ES-I3 (cell line): ENCODE measurements around the gene VAPA.

Experiments used
- H3K36me3 ChIP-seq: 2 replicates; pipeline ENCODE4 v1.6.1; 2013; ENCODE audit warnings: mild to moderate bottlenecking, low read length, control low read depth, moderate library complexity; ENCODE audit not compliant: insufficient read depth
- H3K4me1 ChIP-seq: 2 replicates; pipeline ENCODE4 v1.6.1; 2013; ENCODE audit warnings: mild to moderate bottlenecking, control low read depth, low read length; ENCODE audit not compliant: insufficient read depth
- H3K9ac ChIP-seq: 2 replicates; pipeline ENCODE4 v1.6.1; 2013; ENCODE audit warnings: low read depth, mild to moderate bottlenecking, low read length, moderate library complexity
- H3K9me3 ChIP-seq: 2 replicates; pipeline ENCODE4 v1.6.1; 2013; ENCODE audit warnings: mild to moderate bottlenecking, low read length, moderate library complexity; ENCODE audit not compliant: control insufficient read depth, insufficient read depth

The VAPA gene

DNA sequence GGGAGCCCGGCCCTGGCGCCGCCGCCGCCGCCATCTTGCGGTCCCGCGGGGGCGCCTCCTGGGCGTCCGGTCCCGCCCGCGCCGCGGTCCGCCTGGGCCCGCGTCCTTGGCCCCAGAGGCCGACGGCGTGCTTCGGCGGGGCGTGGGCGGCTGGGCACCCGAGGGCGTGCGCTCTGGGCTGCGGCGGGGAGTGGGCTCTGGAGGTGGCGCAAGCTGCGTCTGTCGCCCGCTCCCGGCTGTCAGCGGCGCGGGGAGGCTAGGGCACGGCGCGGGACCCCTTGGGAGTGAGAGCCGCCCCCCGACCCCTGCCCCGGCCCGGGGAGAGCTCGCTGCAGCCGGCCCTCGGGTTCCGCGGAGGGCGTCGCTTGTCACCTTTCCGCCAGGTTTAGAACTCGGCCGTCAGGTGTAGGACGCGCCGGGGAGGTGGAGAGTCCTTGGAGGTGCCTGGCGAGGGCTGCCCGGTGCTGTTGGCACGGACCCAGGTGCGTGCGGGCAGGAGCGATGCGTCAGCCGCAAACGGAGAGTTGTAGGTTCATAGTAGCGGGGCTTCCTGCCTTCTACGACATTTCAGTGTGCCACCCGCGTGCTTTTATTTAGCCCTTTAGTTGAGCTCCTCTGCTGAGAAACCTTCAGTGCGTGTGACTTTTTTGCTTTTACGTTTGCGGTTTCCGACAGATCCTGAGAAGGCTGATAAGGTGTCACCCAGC is 921 bp downstream of the VAPA start:
- Histone ChIP-seq H3K9ac (peak overlapping the region; percentile 74), H3K9me3 (no peaks in the 10 kb centered on the region), H3K36me3 (no peaks in the 10 kb centered on the region), H3K4me1 (peaks cover 21% of the 10 kb centered on the region)

- Histone ChIP-seq H3K4me1 (peaks cover 24% of the 10 kb centered on the region), H3K9me3 (no peaks in the 10 kb centered on the region), H3K36me3 (no peaks in the 10 kb centered on the region), H3K9ac (peak overlapping the region; percentile 74)
Measured at GRCh38 chr18:9915291-9916076, 1.7 kb downstream of the VAPA start.

DNA sequence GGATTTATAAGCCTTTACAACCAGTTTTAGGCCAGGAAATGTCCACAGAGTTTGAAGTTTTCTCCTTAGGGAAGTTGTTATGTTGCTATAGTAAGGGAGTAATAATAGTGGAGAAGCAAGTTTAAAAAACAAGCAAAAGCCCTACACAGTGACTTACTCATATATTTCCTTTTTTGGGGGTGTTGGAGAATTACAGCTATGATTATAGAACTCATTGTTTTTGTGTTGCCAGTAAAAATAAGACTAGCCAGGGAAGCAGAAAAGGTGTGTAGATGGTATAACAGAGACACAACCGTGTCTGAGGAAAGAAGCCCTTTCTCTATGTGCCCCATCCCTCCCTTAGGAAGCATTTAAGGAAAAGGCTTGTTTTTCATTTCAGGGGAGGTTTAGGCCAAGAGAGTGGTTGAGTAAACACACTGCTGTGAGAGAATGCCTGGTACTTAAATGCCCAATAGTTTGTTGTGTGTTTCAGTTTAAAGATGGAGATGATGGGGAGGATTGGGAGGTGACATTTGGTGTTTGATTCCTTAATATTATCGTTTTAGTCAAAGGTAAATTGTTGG is 2.3 kb downstream of the VAPA start:
- no peaks in the 10 kb centered on the region for H3K36me3 ChIP-seq
- H3K9me3 ChIP-seq = no peaks in the 10 kb centered on the region
- peak overlapping the region; percentile 37; the same call in 1 of the 2 replicates for H3K9ac ChIP-seq
- peaks cover 31% of the 10 kb centered on the region for H3K4me1 ChIP-seq

DNA sequence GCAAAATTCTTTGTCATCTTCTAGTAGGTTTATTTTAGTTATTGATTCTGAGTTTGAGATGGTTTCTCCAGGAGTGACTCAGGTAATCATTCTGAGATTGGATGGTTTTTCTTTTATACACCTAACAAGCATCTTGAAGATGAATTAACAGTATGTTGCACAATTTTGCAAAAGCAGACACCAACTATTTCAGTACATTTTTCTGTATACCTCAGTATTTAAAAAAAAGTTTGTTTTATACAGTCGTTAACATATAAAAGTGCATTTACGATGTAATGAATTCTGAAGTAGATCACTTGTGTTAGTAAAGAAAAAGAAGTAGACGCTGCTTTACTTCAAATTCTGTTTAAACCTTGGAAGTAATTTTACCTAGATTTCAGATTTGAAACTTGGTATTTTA is 3.0 kb downstream of the VAPA start:
- H3K9me3 ChIP-seq = no peaks in the 10 kb centered on the region
- H3K4me1 ChIP-seq = peaks cover 35% of the 10 kb centered on the region
- no peaks in the 10 kb centered on the region for H3K36me3 ChIP-seq
- H3K9ac ChIP-seq = no peak overlapping the region

DNA sequence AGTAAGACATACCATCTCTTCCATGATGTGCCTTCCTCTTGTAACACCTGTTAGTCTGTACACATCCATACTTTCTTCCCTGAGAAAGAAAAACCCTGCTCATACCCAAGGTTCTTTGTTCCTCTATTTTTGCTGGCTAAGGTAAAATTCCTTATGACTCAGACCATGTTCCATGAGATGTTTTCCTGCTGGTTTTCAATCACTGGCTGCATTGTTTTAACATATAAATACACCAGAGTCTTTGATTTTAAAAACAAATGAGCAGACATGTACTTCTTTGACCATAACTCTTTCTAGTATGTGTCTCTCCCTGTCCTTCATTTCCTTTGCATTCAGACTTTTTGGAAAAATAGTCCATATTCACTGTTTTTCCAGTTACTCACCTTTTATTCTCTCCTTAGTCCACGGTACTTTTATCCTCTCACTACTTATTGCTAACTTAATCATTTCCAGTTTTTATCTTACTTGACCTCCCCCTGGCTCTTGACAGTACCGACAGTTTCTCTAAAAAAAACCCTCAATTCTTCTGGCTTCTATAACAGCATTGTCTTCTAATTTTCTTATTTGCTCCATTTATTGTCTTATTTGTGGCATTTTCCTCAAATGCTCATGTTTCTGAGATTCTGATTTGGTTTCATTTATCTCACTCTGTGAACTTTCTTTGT is 4.3 kb downstream of the VAPA start:
- Histone ChIP-seq H3K36me3 (no peaks in the 10 kb centered on the region), H3K9me3 (no peaks in the 10 kb centered on the region), H3K4me1 (peaks cover 39% of the 10 kb centered on the region), H3K9ac (no peak overlapping the region)

DNA sequence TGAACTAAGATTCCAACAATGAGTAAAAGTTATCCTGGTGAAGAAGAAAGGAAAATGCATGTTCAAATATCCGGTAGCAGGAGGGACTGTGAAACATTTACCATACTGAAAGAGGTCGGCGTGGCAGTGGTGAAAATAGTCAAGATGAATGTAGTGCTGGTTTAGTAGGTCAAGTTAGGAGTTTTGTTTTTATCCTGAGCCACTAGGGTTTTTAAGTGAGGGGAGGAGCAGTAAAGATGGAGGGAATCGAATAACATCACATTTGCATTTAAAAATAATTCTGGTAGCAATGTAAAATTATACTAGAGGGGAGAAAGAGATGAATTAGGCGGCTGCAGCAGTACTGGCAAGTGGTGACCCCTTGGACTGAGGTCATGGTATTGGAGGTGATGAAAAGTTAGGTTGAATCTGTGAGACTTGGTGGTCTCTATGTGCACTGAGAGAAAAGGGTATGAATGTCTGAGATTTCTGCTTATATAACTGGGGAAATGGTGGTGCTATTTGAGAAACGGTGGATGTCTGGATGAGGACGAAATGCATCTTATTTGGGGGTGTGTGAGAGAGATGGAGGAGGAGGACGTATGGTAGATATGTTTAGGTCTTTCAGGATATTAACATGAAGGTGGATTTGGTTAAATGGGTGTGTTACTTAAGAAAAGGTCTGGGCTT is 5.9 kb downstream of the VAPA start:
- peaks cover 39% of the 10 kb centered on the region for H3K4me1 ChIP-seq
- no peak overlapping the region for H3K9ac ChIP-seq
- no peaks in the 10 kb centered on the region for H3K9me3 ChIP-seq
- H3K36me3 ChIP-seq = no peaks in the 10 kb centered on the region

DNA sequence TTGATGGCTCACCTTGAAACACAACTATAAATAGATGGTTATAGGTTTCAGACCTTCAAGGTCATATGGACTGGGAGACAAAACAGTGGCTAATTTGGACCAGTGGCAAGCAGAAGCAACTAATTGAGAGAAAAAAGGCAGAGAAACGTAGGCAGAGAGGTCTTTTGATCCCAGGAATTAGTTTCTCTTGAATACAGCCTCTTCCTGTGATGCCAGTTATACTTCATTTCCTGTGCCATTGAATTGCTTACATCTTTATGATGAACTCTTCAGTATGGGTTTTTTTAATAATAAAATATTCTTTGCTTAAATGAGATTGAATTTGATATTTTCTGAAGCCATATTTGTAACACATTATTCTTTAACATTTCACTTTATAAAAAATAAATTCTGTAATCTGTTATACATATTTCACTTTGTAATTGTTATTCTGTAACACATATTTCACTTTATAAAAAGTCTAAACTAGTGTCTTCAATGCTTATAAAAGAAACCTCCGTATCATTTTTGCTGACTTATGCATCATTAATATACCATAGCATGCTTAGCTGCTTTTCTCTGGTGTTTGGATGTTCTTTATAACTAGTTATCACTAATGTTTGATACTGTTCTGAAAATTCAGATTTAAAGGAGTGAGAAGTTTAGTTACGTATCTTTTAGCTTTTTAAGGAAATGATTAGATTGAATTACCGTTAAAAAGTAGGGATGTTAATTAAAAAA is 8.9 kb downstream of the VAPA start:
- peaks cover 52% of the 10 kb centered on the region for H3K4me1 ChIP-seq
- H3K36me3 ChIP-seq = no peaks in the 10 kb centered on the region
- no peak overlapping the region for H3K9ac ChIP-seq
- H3K9me3 ChIP-seq = no peaks in the 10 kb centered on the region

- no peak overlapping the region for H3K9ac ChIP-seq
- peaks cover 49% of the 10 kb centered on the region for H3K4me1 ChIP-seq
- H3K36me3 ChIP-seq = no peaks in the 10 kb centered on the region
- H3K9me3 ChIP-seq = no peaks in the 10 kb centered on the region
Measured at GRCh38 chr18:9924371-9924943, 10.6 kb downstream of the VAPA start.

DNA sequence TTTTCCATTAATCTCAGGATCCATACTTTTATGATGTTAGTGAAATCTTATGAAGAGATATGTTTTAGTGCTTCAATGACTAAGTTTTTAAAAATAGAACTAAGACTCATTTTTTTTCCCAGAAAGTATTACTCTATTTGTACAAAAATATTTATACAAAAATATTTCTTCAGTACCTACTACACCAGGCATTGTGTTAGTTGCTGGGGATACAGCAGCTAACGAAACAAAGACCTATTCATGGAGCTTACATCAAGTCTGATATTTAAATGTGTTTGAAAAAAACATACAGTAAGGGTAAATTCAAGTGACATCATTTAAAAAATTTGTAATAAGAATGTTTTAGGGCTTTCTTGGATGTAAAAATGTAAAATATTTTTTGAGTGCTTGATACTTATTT is 11.6 kb downstream of the VAPA start:
- Histone ChIP-seq H3K4me1 (peaks cover 44% of the 10 kb centered on the region), H3K9ac (no peak overlapping the region), H3K9me3 (no peaks in the 10 kb centered on the region), H3K36me3 (no peaks in the 10 kb centered on the region)

GRCh38 chr18:9925795-9926194 is 12.0 kb downstream of the VAPA start:
- no peak overlapping the region for H3K9ac ChIP-seq
- no peaks in the 10 kb centered on the region for H3K9me3 ChIP-seq
- H3K4me1 ChIP-seq = peaks cover 40% of the 10 kb centered on the region
- no peaks in the 10 kb centered on the region for H3K36me3 ChIP-seq

GRCh38 chr18:9926223-9926894 is 12.5 kb downstream of the VAPA start:
- H3K9ac ChIP-seq = no peak overlapping the region
- peaks cover 35% of the 10 kb centered on the region for H3K4me1 ChIP-seq
- H3K36me3 ChIP-seq = no peaks in the 10 kb centered on the region
- no peaks in the 10 kb centered on the region for H3K9me3 ChIP-seq

GRCh38 chr18:9926977-9927376 is 13.2 kb downstream of the VAPA start:
- Histone ChIP-seq H3K4me1 (peaks cover 33% of the 10 kb centered on the region), H3K36me3 (no peaks in the 10 kb centered on the region), H3K9me3 (no peaks in the 10 kb centered on the region), H3K9ac (no peak overlapping the region; the same call in 1 of the 2 replicates)
